Fibroblast of lung (primary cell): ENCODE measurements around the gene PXMP2. TPM values are rescaled to one million over a fixed set of nuclear protein-coding genes. Genes with fewer than 3 reads are reported as not detected.

ENCODE experiments used
- DNase-seq, 2 donors: peaks; one replicate each; pipeline versions ENCODE4 v3.0.0 to v3.0.0-alpha.2; 2010; ENCODE audit warnings: low read depth in 2 of 2
- H2AFZ ChIP-seq: 2 replicates; pipeline ENCODE4 v1.5.1; 2012; ENCODE audit warnings: low read length, control low read depth, inconsistent platforms
- H3K27ac ChIP-seq: 2 replicates; pipeline ENCODE4 v1.5.1; 2011; ENCODE audit warnings: low read length, control low read depth; ENCODE audit not compliant: insufficient read depth
- H3K27me3 ChIP-seq: 2 replicates; pipeline ENCODE4 v1.5.1; 2011; ENCODE audit warnings: mild to moderate bottlenecking, low read length; ENCODE audit not compliant: control insufficient read depth, insufficient read depth
- H3K36me3 ChIP-seq: 2 replicates; pipeline ENCODE4 v1.5.1; 2011; ENCODE audit warnings: low read length; ENCODE audit not compliant: control insufficient read depth, insufficient read depth
- H3K4me1 ChIP-seq: 2 replicates; pipeline ENCODE4 v1.5.1; 2011; ENCODE audit warnings: low read length; ENCODE audit not compliant: control insufficient read depth, insufficient read depth; ENCODE audit errors: extremely low read depth
- H3K4me2 ChIP-seq: 2 replicates; pipeline ENCODE4 v1.5.1; 2011; ENCODE audit warnings: low read length, control low read depth; ENCODE audit not compliant: insufficient read depth; ENCODE audit errors: extremely low read depth
- H3K4me3 ChIP-seq, 4 experiments: fragments of 200-600 bp in 1 of 4; sonication (generic) in 1 of 4; replicated peaks in 1 of 4; 2 replicates each; pipeline ENCODE4 v1.5.1; 2011 to 2016; ENCODE audit warnings: low read length in 4 of 4, low read depth in 3 of 4, mild to moderate bottlenecking in 3 of 4, control low read depth in 2 of 4, inconsistent platforms in 1 of 4, mixed read lengths in 1 of 4; ENCODE audit not compliant: insufficient read depth in 1 of 4; ENCODE audit errors: control extremely low read depth in 1 of 4
- H3K79me2 ChIP-seq: 2 replicates; pipeline ENCODE4 v1.5.1; 2012; ENCODE audit warnings: mild to moderate bottlenecking, low read length, inconsistent platforms; ENCODE audit not compliant: control insufficient read depth, insufficient read depth
- H3K9ac ChIP-seq: 2 replicates; pipeline ENCODE4 v1.5.1; 2011; ENCODE audit warnings: mild to moderate bottlenecking, low read length, control low read depth; ENCODE audit not compliant: insufficient read depth
- H3K9me3 ChIP-seq: 2 replicates; pipeline ENCODE4 v1.5.1; 2012; ENCODE audit warnings: low read depth, low read length; ENCODE audit not compliant: control insufficient read depth, insufficient read depth
- H4K20me1 ChIP-seq: 2 replicates; pipeline ENCODE4 v1.5.1; 2011; ENCODE audit warnings: low read length; ENCODE audit not compliant: control insufficient read depth, insufficient read depth; ENCODE audit errors: extremely low read depth
- EZH2 ChIP-seq: IDR thresholded peaks from 2 replicates; pipeline ENCODE4 v1.5.1; 2012; ENCODE audit warnings: low read length, control low read depth, mild to moderate bottlenecking; ENCODE audit errors: missing control alignments
- polyA plus RNA-seq, 2 donors: library from polyadenylated mRNA; depleted of rRNA in 1 of 2; stranded (reverse) in 1 of 2; unstranded in 1 of 2; fragments of >200 nt; gene quantifications; 2 replicates each; pipeline ENCODE4 v1.2.1, GENCODE V29; 2011 to 2012; ENCODE audit warnings: missing spikeins in 1 of 2
- total RNA-seq: library from RNA; depleted of rRNA; stranded (reverse); fragments of >200 nt; gene quantifications from 2 replicates; pipeline ENCODE4 v1.2.1, GENCODE V29; 2014
- TF ChIP-seq, protein P1 (sequence below), 2 donors: IDR thresholded peaks in 1 of 2; conservative IDR thresholded peaks in 1 of 2; 1 replicate in 1 of 2; 2 replicates in 1 of 2; pipeline ENCODE4 v1.5.1; 2011 to 2012; ENCODE audit warnings: low read length in 2 of 2, control low read depth in 1 of 2, inconsistent platforms in 1 of 2, low read depth in 1 of 2, mild to moderate bottlenecking in 1 of 2

Gene PXMP2
- total and polyA plus RNA-seq, 2 donors (not counting 1 experiment from before 2014, with no cell fraction given): 10.6 to 14.5 TPM

DNA sequence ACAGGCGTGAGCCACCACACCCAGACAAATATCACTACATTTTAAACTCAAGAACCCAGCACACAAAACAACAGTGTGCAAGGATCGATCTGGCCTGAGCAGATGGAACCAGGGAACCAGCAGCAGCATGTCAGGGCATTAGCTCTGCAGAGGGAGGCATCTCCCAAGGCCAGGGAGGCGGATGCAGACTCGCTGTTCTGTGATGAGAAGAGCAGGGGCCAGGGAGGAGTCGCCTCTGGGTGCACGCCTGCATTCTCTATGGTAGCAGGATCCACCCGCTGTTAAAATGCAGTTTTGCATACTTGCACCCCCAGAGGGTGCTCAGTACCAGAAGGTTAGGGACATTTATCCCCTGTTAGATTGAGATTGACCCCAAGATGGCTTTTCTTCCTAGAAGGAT is 41.1 kb downstream of the PXMP2 start:
- Histone ChIP-seq H3K4me1 (no peaks in the 10 kb centered on the region), H2AFZ (no peak overlapping the region), H3K36me3 (peaks cover 44% of the 10 kb centered on the region), H4K20me1 (no peaks in the 10 kb centered on the region), H3K9me3 (no peaks in the 10 kb centered on the region), H3K4me2 (no peak overlapping the region), H3K79me2 (peaks cover 10% of the 10 kb centered on the region), H3K27ac (no peak overlapping the region), H3K4me3 (no peak overlapping the region), H3K27me3 (no peaks in the 10 kb centered on the region), H3K9ac (no peak overlapping the region)
- DNase-seq: no peak
- no peak for TF ChIP-seq EZH2
- TF ChIP-seq, protein P1, sequence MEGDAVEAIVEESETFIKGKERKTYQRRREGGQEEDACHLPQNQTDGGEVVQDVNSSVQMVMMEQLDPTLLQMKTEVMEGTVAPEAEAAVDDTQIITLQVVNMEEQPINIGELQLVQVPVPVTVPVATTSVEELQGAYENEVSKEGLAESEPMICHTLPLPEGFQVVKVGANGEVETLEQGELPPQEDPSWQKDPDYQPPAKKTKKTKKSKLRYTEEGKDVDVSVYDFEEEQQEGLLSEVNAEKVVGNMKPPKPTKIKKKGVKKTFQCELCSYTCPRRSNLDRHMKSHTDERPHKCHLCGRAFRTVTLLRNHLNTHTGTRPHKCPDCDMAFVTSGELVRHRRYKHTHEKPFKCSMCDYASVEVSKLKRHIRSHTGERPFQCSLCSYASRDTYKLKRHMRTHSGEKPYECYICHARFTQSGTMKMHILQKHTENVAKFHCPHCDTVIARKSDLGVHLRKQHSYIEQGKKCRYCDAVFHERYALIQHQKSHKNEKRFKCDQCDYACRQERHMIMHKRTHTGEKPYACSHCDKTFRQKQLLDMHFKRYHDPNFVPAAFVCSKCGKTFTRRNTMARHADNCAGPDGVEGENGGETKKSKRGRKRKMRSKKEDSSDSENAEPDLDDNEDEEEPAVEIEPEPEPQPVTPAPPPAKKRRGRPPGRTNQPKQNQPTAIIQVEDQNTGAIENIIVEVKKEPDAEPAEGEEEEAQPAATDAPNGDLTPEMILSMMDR (conservative IDR thresholded peaks at IDR 0.05 in 1 of 2, IDR thresholded peaks at IDR 0.05 in 1 of 2; ENCODE audit: low read depth in 1 of 2, low read length in 2 of 2): no peak

DNA sequence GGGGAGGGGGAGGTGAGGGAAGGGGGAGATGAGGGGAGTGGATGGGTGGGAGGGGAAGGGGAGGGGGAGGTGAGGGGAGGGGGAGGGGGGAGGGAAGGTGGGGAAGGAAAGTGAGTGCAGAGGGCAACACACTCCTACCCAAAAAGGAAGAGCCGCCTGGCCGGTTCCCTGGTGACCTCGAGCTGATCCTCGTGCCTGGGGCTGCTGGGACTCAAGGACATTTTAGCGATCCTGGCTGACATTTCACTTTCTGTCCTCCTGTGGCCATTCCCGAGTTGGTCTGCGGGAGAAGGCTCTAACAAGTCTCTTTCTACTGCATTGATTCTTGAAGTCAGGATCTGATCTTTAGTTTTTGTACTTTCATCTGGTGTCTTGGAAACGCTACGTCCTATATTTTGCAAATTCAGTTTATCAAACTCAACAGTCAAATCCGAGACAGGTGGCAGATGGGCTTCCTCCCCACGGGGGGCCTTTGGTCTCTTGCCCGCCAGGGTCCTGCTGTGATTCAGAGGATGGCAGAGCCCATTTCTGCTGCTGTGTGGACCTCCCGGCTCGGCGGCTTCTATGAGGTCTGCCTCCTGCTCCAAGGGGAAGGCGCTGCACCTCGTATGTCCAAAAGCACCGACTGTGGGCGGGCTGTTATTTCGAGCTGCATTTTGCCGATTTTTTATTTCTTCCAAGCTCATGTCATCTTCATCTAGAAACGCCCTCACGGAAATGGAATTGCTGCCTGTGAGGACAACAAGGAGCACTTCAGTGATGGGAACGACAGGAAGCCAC is 42.3 kb downstream of the PXMP2 start:
- no peaks in the 10 kb centered on the region for H4K20me1 ChIP-seq
- no peak for DNase-seq
- no peaks in the 10 kb centered on the region for H3K27me3 ChIP-seq
- H3K36me3 ChIP-seq: peaks cover 51% of the 10 kb centered on the region
- H2AFZ ChIP-seq: no peak overlapping the region
- TF ChIP-seq EZH2: no peak
- TF ChIP-seq, protein P1 (conservative IDR thresholded peaks at IDR 0.05 in 1 of 2, IDR thresholded peaks at IDR 0.05 in 1 of 2; ENCODE audit: low read depth in 1 of 2, low read length in 2 of 2): no peak
- no peaks in the 10 kb centered on the region for H3K9me3 ChIP-seq
- peaks cover 7% of the 10 kb centered on the region for H3K79me2 ChIP-seq
- H3K9ac ChIP-seq: no peak overlapping the region
- H3K27ac ChIP-seq: no peak overlapping the region
- H3K4me2 ChIP-seq: no peak overlapping the region
- no peak overlapping the region for H3K4me3 ChIP-seq
- H3K4me1 ChIP-seq: no peaks in the 10 kb centered on the region

DNA sequence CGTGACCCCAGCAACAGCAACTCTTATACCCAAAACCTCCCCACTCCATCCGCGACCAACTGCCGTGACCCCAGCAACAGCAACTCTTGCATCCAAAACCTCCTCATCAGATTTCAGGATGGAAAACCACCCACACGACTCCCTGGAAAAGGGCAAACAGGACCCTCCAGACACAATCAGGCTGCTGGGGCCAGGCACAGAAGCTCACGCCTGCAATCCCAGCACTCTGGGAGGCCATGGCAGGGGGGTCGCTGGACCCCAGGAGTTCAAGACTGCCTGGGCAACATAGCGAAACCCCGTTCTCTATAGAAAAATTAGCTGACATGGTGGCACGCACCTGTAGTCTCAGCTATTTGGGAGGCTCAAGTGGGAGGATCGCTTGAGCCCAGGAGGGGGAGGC is 43.0 kb downstream of the PXMP2 start:
- H3K27ac ChIP-seq: no peak overlapping the region
- H3K36me3 ChIP-seq: peaks cover 49% of the 10 kb centered on the region
- no peak for DNase-seq
- no peak overlapping the region for H3K9ac ChIP-seq
- H3K27me3 ChIP-seq: no peaks in the 10 kb centered on the region
- H2AFZ ChIP-seq: no peak overlapping the region
- H3K4me1 ChIP-seq: no peaks in the 10 kb centered on the region
- peaks cover 7% of the 10 kb centered on the region for H3K79me2 ChIP-seq
- no peak for TF ChIP-seq EZH2
- TF ChIP-seq, protein P1 (conservative IDR thresholded peaks at IDR 0.05 in 1 of 2, IDR thresholded peaks at IDR 0.05 in 1 of 2; ENCODE audit: low read depth in 1 of 2, low read length in 2 of 2): no peak
- H3K4me3 ChIP-seq: no peak overlapping the region
- H3K4me2 ChIP-seq: no peak overlapping the region
- no peaks in the 10 kb centered on the region for H4K20me1 ChIP-seq
- no peaks in the 10 kb centered on the region for H3K9me3 ChIP-seq
